T-cell (primary cell): ENCODE data around the gene MAPK8IP1. TPM values are rescaled to one million over a fixed set of nuclear protein-coding genes. Genes with fewer than 3 reads are reported as not detected.

Experiments
- ATAC-seq, 4 experiments: fragments of 200-7000 bp in 3 of 4; fragments of 150-1000 bp in 1 of 4; cut with Tn5 transposase; replicated peaks in 1 of 4; 1 replicate in 3 of 4; 2 replicates in 1 of 4; pipeline ENCODE4 v1.10.0; 2021; ENCODE audit warnings: moderate library complexity in 3 of 4, mild to moderate bottlenecking in 2 of 4, moderate number of reproducible peaks in 1 of 4
- CTCF ChIA-PET, 2 donors: fragments of 300-600 bp; sonication (Branson Sonifier 250); formaldehyde crosslinking; loops; one replicate each; lab custom pipeline; 2022; ENCODE audit warnings: antibody characterized with exemption in 2 of 2; lab: Charles Lee
- POLR2A ChIA-PET, 2 donors: fragments of 300-600 bp; sonication (Branson Sonifier 250); formaldehyde crosslinking; loops; one replicate each; lab custom pipeline; 2022; ENCODE audit warnings: antibody characterized with exemption in 2 of 2; lab: Charles Lee
- DNase-seq, 35 experiments: peaks; one replicate each; pipeline versions ENCODE4 v3.0.0 to v3.0.0-alpha.2; 2013 to 2023
- H3K27ac ChIP-seq: one replicate; pipeline ENCODE4 v1.5.1; 2013; ENCODE audit warnings: low read length
- H3K27me3 ChIP-seq, 2 experiments: replicated peaks in 1 of 2; 1 replicate in 1 of 2; 2 replicates in 1 of 2; pipeline versions ENCODE4 v1.6.1 to v1.7.0; 2013; ENCODE audit warnings: low read length in 1 of 2, mixed read lengths in 1 of 2; ENCODE audit not compliant: control insufficient read depth in 2 of 2, insufficient read depth in 2 of 2; ENCODE audit errors: extremely low read depth in 1 of 2
- H3K36me3 ChIP-seq, 2 donors: 1 replicate in 1 of 2; 2 replicates in 1 of 2; pipeline versions ENCODE4 v1.6.1 to v1.7.0; 2013; ENCODE audit warnings: low read length in 1 of 2; ENCODE audit not compliant: control insufficient read depth in 2 of 2, insufficient read depth in 1 of 2; ENCODE audit errors: extremely low read depth in 1 of 2
- H3K4me1 ChIP-seq, 2 experiments: 1 replicate in 1 of 2; 2 replicates in 1 of 2; pipeline versions ENCODE4 v1.6.1 to v1.7.0; 2013; ENCODE audit warnings: low read length in 2 of 2, mixed read lengths in 1 of 2; ENCODE audit not compliant: insufficient read depth in 2 of 2, control insufficient read depth in 1 of 2; ENCODE audit errors: extremely low read depth in 1 of 2
- H3K4me3 ChIP-seq, 2 donors: 1 replicate in 1 of 2; 2 replicates in 1 of 2; pipeline versions ENCODE4 v1.5.1 to v1.7.0; 2013; ENCODE audit warnings: mild to moderate bottlenecking in 2 of 2, low read length in 1 of 2, moderate library complexity in 1 of 2; ENCODE audit not compliant: control insufficient read depth in 1 of 2; ENCODE audit errors: extremely low read depth in 1 of 2
- H3K9me3 ChIP-seq: 2 replicates; pipeline ENCODE4 v1.7.0; 2013
- H3K27ac Mint-ChIP-seq, 2 donors: one replicate each; pipeline ENCODE4 v1.8.0; 2020 to 2021; ENCODE audit warnings: mild to moderate bottlenecking in 2 of 2, mixed read lengths in 2 of 2
- H3K27me3 Mint-ChIP-seq, 2 donors: one replicate each; pipeline ENCODE4 v1.8.0; 2021 to 2022; ENCODE audit warnings: mixed read lengths in 2 of 2
- H3K36me3 Mint-ChIP-seq: one replicate; pipeline ENCODE4 v1.8.0; 2021; ENCODE audit warnings: mixed read lengths
- H3K4me1 Mint-ChIP-seq, 3 donors: one replicate each; pipeline ENCODE4 v1.8.0; 2020 to 2022; ENCODE audit warnings: mixed read lengths in 3 of 3, mild to moderate bottlenecking in 1 of 3
- H3K4me3 Mint-ChIP-seq, 3 donors: one replicate each; pipeline ENCODE4 v1.8.0; 2020 to 2022; ENCODE audit warnings: mild to moderate bottlenecking in 3 of 3, mixed read lengths in 3 of 3, moderate library complexity in 3 of 3
- H3K9me3 Mint-ChIP-seq, 3 donors: one replicate each; pipeline ENCODE4 v1.8.0; 2020 to 2022; ENCODE audit warnings: mixed read lengths in 3 of 3
- WGBS: methylation state at CpG from one replicate; pipeline ENCODE4 v1.1.5; 2013; ENCODE audit warnings: missing lambda C conversion rate; ENCODE audit not compliant: insufficient coverage; 5-methylcytosine and 5-hydroxymethylcytosine counted together
- total RNA-seq, 35 experiments: library from RNA in 6 of 35; stranded (reverse) in 6 of 35; fragments of 120-200 nt in 1 of 35; gene quantifications; one replicate each; pipeline versions ENCODE4 v1.2.1 to v1.2.4 and lab custom pipeline; 2013 to 2026

Gene MAPK8IP1
- total RNA-seq, 5 donors from 2014 or later (not counting 1 experiment from before 2014, with no cell fraction given), result 0.90 to 9.9 (median 1.8) TPM

DNA sequence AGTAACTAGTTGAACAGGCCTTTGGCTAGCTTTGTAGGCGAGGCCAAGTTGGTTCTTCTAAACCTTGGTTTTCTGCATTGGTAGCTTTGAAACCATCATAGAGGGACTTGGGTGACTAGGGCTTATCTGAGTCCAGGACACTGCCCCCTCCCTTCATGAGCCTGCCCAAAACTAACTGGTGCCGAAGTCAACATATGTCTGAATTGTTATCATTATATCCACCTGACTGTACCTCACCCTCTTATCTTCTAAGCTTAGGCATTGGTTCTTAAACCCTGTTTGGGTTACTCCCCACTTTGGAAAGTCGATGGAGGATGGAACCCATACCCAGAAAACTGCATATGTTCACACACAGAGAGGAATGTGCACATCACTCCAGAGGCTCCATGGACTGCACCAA, 7.6 kb upstream of the MAPK8IP1 start:
- DNase-seq (no peak), ATAC-seq (no peak)
- no peak overlapping the region for H3K4me3 ChIP-seq
- Mint-ChIP-seq H3K27ac (no peak overlapping the region), H3K36me3 (peaks cover 76% of the 10 kb centered on the region), H3K27me3 (no peaks in the 10 kb centered on the region), H3K4me1 (no peaks in the 10 kb centered on the region), H3K9me3 (no peaks in the 10 kb centered on the region), H3K4me3 (no peak overlapping the region)
- no peaks in the 10 kb centered on the region for H3K27me3 ChIP-seq
- ChIA-PET CTCF (interaction anchor here in 1 of 2 donors (0.6 kb wide), 1 partner anchor 106 kb away, joined by 3 read pairs; no protein-coding TSS in a partner anchor), POLR2A (interaction anchor here in 1 of 2 donors (0.6 kb wide), 1 partner anchor 82 kb away, joined by 3 read pairs; no protein-coding TSS in a partner anchor)
- peaks cover 12 to 70% of the 10 kb centered on the region in 2 donors for H3K36me3 ChIP-seq
- H3K9me3 ChIP-seq, result no peaks in the 10 kb centered on the region
- H3K4me1 ChIP-seq, result no peaks in the 10 kb centered on the region
- WGBS, result 83% methylated on average over 1 of the region's 3 CpGs
- H3K27ac ChIP-seq, result no peak overlapping the region

DNA sequence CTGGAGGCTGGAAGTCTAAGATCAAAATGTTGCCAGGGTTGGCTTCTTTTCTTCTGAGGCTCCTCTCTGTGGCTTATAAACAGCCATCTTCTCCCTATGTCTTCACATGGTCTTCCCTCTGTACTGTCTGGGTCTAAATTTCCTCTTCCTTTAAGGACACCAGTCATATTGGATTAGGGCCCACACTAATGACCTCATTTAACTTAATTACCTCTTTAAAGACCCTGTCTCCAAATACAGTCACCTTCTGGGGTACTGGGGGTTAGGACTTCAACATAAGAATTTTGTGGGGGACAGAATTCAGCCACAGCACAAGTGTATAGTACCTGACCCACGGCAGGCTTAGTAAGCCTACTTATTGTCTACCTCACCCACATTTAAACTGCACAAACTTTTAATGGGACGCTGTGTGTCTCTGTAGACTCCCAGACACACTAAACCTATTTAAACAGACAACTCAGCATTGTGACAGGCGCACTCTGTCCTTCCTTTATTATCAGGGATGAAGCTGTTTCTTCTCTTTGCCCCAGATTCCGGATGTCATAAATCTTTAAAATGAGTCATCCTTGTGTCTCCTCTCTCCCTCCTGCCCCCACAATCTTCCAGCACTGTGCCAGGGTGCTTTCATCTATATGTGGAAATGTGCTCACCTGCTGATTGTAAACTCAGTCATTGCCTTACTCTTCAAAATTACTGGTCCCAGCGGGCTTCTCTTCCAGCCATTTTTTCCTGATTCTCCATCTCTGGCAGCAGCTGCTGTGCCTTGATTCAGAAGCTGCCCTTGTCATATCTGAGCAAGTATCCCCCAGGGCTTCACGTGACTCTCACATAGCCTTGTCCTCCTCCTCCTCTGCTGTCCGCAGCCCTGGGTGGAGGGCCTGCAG, 5.4 kb upstream of the MAPK8IP1 start:
- DNase-seq, result no peak
- H3K9me3 Mint-ChIP-seq, result peaks cover 0 to 3% (median 0%) of the 10 kb centered on the region in 3 donors
- WGBS, result 98% methylated on average over 4 of the region's 7 CpGs
- peaks cover 10 to 51% of the 10 kb centered on the region in 2 donors for H3K36me3 ChIP-seq
- peaks cover 0 to 10% of the 10 kb centered on the region in 2 experiments for H3K27me3 ChIP-seq
- H3K27ac ChIP-seq, result no peak overlapping the region
- H3K4me3 ChIP-seq, result no peak overlapping the region
- no peaks in the 10 kb centered on the region for H3K9me3 ChIP-seq
- peaks cover 7 to 13% (median 7%) of the 10 kb centered on the region in 3 donors for H3K4me1 Mint-ChIP-seq
- peaks cover 60% of the 10 kb centered on the region for H3K36me3 Mint-ChIP-seq
- ATAC-seq, result no peak
- H3K4me3 Mint-ChIP-seq, result no peak overlapping the region
- no peak overlapping the region for H3K27ac Mint-ChIP-seq
- no peaks in the 10 kb centered on the region for H3K27me3 Mint-ChIP-seq
- POLR2A ChIA-PET, result no interaction called here
- CTCF ChIA-PET, result no interaction called here
- H3K4me1 ChIP-seq, result peaks cover 0 to 5% of the 10 kb centered on the region in 2 experiments

GRCh38 chr11:45880772-45881570, 4.5 kb upstream of the MAPK8IP1 start:
- Mint-ChIP-seq H3K9me3 (peaks cover 0 to 3% (median 0%) of the 10 kb centered on the region in 3 donors), H3K27ac (no peak overlapping the region), H3K4me1 (peaks cover 10 to 16% (median 10%) of the 10 kb centered on the region in 3 donors), H3K36me3 (peaks cover 53% of the 10 kb centered on the region), H3K4me3 (no peak overlapping the region), H3K27me3 (peaks cover 0 to 2% of the 10 kb centered on the region in 2 donors)
- POLR2A ChIA-PET, result interaction anchor here in 1 of 2 donors (0.5 kb wide), 1 partner anchor 33 kb away, joined by 5 read pairs; no protein-coding TSS in a partner anchor
- 91% methylated on average over 15 of the region's 15 CpGs for WGBS
- DNase-seq (no peak), ATAC-seq (no peak)
- CTCF ChIA-PET, result no interaction called here
- Histone ChIP-seq H3K4me3 (no peak overlapping the region), H3K27ac (no peak overlapping the region), H3K36me3 (peaks cover 10 to 45% of the 10 kb centered on the region in 2 donors), H3K9me3 (no peaks in the 10 kb centered on the region), H3K27me3 (peaks cover 0 to 16% of the 10 kb centered on the region in 2 experiments), H3K4me1 (peaks cover 0 to 11% of the 10 kb centered on the region in 2 experiments)

GRCh38 chr11:45881708-45882368, 3.6 kb upstream of the MAPK8IP1 start:
- DNase-seq, result no peak
- POLR2A ChIA-PET, result no interaction called here
- H3K4me1 Mint-ChIP-seq, result peaks cover 10 to 16% (median 10%) of the 10 kb centered on the region in 3 donors
- H3K27ac Mint-ChIP-seq, result no peak overlapping the region
- H3K4me3 ChIP-seq, result no peak overlapping the region
- ATAC-seq, result no peak
- peaks cover 44% of the 10 kb centered on the region for H3K36me3 Mint-ChIP-seq
- H3K36me3 ChIP-seq, result peaks cover 10 to 36% of the 10 kb centered on the region in 2 donors
- peaks cover 0 to 15% of the 10 kb centered on the region in 2 experiments for H3K4me1 ChIP-seq
- H3K27ac ChIP-seq, result no peak overlapping the region
- H3K27me3 ChIP-seq, result peaks cover 0 to 22% of the 10 kb centered on the region in 2 experiments
- H3K4me3 Mint-ChIP-seq, result no peak overlapping the region
- CTCF ChIA-PET, result no interaction called here
- no peaks in the 10 kb centered on the region for H3K9me3 ChIP-seq
- H3K9me3 Mint-ChIP-seq, result peaks cover 0 to 3% (median 0%) of the 10 kb centered on the region in 3 donors
- peaks cover 0 to 2% of the 10 kb centered on the region in 2 donors for H3K27me3 Mint-ChIP-seq
- WGBS, result 100% methylated on average over 1 of the region's 6 CpGs

DNA sequence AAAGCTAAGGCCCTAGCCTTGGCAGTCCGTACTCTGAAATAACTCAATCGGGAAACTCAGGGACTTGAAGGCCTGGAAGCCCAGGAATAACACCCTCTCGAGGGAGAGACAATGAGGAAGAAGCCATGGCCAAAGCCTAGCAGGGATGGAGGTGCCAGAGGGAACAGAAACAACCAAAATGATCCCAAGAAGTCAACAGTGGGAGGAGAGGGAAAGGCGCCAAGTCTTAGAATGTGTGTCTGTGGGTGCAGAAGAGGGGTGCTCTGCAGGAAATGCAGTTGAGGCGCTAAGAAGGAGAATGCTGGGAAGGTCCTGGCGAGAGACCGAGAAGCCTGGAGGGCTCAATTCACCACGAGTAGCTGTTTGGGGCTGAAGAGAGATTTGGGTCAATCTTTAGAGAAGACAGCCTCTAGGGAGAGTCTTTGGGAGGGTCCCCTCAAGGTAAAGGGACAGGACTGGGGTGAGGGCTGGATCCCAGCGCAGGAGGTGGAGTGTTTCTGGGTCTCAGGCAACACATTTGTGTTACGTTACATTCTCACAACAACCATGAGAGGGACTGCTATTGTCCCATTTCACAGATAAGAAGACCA, 760 bp upstream of the MAPK8IP1 start:
- DNase-seq, result no peak
- Mint-ChIP-seq H3K36me3 (peaks cover 23% of the 10 kb centered on the region), H3K9me3 (peaks cover 0 to 3% (median 0%) of the 10 kb centered on the region in 3 donors), H3K4me1 (peaks cover 10 to 16% (median 10%) of the 10 kb centered on the region in 3 donors), H3K4me3 (peak overlapping the region; percentile 65 to 75 (median 69)), H3K27me3 (peaks cover 0 to 2% of the 10 kb centered on the region in 2 donors), H3K27ac (no peak overlapping the region)
- ATAC-seq, result no peak
- H3K4me3 ChIP-seq, result peak overlapping the region in 1 of 2 donors; percentile 55
- H3K27ac ChIP-seq, result no peak overlapping the region
- peaks cover 0 to 15% of the 10 kb centered on the region in 2 experiments for H3K4me1 ChIP-seq
- WGBS, result 95% methylated on average over 9 of the region's 10 CpGs
- no peaks in the 10 kb centered on the region for H3K9me3 ChIP-seq
- ChIA-PET CTCF (no interaction called here), POLR2A (no interaction called here)
- peaks cover 0 to 22% of the 10 kb centered on the region in 2 experiments for H3K27me3 ChIP-seq
- H3K36me3 ChIP-seq, result peaks cover 6 to 17% of the 10 kb centered on the region in 2 donors
